HG03097 (cell line): ENCODE measurements around the gene PVALB.

Source experiments
- ATAC-seq: cut with Tn5 transposase; IDR thresholded peaks from one replicate; pipeline ENCODE4 v1.9.1; 2021; ENCODE audit not compliant: unreplicated experiment, low FRiP score

PVALB gene

DNA sequence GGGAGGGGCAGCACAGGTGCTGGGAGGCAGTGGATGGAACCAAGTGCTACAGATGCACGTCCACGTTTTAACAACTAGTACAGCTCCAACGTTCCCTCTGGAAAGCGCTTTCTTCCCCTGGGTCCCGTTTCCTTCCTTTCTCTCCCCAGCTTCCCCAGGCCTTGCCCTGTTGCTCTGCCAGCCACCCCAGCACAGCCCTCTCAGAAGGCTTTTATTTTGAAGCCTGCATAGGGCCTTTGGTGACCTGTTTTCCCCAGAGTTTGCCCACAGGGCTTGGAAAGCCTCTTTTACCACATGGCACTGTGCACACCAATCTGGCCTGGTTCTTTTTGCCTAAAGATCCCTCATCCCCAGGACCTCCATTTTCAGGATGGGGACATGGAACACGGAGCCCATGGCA is 30.1 kb upstream of the PVALB start:
- no peak for ATAC-seq

DNA sequence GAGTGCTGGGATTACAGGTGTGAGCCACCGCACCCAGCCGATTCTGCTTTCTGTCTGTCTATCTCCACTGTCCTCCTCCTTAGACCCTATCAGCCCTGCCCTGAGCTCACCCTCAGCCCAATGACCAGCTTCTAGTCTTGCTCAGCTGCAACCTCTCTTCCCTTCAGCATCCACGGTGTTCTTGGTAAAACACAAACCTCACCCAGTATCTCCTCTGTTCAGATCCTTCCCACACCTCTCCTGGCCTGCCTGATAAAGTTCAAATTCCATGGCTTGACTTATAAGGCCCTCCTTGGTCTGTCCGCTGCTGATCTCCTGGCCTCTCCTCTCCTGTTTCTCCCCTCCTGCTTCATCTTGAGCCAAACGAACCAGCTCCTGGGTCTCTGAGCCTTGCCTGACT is 29.4 kb upstream of the PVALB start:
- ATAC-seq: no peak

DNA sequence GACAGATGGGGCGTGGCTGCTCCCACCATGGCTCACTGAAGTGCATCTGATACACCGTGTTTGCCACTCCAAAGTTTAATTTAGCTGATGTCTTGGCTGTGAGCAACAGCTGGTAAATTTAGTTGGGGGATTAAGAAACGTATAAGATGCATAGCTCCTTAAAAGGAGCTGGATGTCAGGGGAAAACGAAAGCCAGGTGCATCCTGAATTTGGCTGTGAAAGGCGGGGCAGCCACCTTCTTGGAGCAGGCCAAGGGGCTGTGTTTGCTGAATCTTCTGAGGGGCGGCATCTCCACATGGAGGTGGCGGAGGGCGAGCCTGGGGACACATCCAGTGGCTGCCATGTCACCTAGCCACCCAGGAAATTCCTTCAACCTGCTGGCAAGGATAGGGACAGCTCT is 23.3 kb upstream of the PVALB start:
- no peak for ATAC-seq

DNA sequence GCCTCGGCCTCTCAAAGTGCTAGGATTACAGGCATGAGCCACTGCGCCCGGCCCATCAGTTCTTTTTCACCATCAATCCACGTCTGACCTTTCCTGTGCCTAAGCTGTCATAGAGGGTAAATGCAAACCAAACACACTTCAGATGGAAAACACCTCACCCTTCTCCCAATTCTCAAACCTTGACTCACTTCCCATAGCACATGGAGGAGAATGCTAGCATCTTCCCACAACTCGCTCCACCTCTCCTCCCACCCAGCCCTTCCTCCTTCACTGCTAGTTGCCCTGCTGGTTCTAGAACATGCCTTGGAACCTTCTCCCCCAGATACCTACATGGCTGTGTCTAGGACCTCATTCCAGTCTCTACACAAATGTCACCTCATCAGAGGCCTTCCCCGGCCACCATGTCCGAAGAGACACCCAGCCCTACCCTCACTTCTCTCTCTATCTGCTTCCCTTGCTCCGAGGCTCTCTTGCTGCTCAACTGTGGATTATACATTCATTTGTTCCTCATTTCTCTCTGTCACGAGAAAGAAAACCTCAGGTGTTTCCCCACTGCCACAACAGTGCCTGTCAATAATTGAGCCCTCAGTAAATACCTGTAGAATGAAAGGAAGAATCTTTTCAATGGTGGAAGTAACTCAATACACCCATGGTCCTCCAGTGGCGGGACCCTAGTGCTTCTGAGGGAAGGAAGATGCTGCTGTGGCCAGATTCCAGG is 22.7 kb upstream of the PVALB start:
- ATAC-seq: no peak

DNA sequence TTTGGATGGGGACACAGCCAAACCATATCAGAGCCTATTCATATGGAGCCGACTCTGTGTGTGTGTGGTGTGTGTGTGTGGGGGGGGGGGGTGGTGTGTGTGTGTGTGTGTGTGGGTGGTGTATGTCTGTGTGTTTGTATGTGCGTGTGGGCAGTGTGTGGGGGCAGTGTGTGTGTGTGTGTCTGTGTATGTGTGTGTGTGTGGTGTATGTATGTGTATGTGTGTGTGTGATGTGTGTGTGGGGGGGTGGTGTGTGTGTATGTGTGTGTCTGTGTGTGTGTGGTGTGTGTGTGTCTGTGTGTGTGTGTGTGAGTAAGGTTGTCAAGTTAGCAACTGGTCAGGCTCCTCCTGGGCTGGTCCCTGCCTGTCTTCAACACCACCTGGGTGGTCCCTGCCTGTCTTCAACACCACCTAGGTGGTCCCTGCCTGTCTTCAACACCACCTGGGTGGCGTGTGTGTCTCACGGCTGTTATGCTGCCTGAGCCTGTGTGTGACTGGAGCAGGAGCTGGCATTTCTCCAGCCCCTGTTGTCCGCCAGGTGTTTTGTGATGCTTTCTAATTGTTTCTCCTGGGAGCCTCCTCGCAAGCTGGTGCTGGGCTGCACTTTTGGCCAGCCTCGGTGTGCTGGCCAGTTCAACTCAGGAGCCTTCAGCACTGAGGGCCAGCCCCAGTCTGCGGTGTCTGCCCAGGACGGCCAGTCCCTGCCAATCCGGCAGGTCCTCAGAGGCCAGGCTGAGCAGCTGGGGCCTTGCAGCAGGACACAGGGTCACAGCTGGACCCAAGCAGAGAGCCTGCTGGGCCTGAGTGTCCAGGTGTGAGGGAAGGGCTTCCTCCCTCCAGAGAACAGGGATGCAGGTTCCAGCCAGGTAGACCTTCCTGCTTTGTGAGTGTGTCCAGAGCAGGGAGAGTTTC is 21.5 kb upstream of the PVALB start:
- no peak for ATAC-seq

DNA sequence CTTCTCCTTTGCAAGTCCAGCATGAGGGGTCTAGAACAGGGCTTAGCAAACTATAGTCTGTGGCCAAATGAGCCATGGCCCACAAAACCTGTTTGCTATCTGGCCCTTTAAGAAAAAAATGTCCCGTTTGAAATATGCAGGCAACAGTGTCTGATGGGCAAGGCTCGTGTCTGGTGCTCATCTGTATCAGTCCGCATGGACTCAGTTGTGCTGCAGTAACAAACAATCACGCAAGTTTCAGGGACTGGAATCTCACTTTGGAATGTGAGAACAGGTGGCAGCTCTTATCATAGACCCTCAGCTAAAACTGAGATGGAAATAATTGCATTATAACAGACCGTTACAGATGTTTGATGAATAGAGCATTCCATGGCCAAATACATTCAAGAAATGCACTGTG is 19.1 kb upstream of the PVALB start:
- no peak for ATAC-seq

DNA sequence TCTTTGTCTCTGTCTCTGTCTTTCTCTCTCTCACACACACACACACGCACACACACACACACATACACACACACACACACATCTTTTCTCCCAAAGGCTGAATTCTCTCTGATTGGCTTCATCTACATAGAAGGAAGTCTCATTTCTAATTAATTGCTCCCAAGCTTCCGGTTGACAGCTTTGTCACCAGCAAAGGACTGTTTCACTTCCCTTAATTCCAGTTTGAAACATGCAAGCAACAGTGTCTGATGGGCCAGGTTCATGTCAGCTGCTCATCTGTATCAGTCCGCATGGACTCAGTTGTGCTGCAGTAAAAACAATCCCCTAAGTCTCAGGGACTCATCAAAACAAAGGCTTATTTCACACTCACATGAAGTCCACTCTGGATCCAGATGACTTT is 16.2 kb upstream of the PVALB start:
- ATAC-seq: no peak

DNA sequence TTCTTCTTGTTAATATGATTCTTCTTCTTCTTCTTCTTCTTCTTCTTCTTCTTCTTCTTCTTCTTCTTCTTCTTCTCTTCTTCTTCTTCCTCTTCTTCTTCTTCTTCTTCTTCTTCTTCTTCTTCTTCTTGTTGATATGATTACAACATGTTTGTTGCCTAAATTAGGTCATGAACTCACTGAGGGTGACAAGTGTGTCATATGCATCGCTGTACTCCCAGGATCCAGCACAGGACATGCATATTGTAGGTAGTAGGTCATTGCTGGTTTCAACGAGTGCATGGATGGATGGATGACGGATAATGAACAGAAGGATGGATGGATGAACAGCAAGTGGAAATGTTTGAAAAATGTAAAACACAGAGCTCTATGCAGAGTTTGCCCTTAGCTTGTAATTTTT is 14.9 kb upstream of the PVALB start:
- ATAC-seq: no peak

DNA sequence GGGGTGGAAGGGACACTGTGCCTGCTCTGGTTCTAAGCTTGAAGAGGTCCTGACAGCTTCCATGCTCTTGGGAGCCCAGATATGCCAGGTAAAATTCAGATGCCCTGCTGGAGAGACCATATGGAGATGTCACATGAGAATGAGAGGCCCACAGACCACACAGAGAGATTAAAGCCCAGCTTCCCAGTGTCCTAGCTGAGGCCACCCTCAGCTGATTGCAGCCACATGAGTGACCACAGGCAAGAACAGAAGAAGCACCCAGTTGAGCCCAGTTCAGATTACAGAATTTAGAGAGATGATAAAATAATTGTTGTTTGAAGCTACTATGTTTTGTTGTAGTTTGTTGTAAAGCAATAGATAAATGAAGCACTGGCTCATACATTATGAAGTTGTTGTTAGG is 14.4 kb upstream of the PVALB start:
- ATAC-seq: no peak

DNA sequence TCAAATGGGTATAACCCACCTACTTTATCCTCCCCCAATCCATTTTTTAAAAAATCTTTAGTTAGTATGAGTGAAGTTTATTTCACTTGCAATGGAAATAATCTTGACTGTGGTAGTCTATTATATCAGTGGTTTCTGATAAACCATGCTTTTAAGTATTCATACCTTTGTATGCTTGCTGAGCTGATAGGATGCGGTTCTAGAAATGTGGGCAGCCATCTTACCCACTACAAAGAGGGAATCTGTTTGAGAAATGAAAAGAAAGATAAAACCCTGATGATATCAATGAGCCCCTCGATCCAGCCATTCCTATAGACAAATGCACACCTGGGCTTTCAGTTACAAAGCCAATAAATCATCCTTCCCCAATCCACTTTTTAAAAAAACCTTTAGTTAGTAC is 13.8 kb upstream of the PVALB start:
- ATAC-seq: no peak

DNA sequence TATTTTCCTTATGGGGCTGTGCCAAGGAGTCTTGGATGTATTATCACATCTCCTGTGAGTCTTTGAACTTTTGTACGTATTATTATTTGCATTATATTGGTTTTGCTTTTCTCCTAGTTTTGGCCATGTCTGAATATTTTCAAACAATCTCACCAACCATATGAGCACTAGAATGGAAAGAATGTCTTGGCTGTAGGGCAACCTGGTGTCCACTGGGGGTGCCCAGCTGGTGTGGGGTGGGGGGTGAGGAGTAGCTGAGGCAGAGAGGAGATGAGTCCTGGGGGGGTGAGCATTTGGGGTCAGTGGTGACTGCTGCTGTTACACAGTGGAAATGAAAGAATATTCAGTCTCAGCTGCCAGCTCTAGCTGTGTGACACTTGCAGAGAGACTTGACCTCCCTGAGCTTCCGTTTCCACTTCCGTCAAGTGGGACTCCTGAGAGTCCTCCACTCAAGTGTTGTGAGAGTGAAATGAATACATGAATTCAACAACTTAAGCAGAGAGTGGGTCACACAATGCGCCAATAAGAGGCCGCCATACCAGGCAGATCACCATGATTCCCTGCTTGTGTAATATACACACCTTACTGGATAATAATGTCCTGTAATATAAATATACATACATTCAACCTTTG is 12.7 kb upstream of the PVALB start:
- ATAC-seq: no peak

DNA sequence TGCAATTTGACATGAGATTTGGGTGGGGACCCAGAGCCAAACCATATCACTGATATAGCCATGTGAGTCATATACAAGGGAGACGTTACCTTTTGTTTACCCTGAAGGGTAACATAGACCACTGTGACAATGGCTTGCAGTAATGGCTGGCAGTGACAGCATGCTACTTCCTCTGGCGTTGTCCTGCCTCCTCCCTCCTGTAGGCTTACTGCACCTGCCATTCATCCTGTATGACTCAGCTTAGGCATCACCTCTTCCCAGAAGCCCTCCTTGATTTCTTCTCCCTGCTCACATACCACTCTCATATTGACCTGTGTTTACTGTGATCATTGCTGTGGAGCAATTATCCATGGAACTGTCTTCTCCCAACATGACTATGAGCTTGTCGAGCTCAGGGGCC is 12.0 kb upstream of the PVALB start:
- no peak for ATAC-seq

DNA sequence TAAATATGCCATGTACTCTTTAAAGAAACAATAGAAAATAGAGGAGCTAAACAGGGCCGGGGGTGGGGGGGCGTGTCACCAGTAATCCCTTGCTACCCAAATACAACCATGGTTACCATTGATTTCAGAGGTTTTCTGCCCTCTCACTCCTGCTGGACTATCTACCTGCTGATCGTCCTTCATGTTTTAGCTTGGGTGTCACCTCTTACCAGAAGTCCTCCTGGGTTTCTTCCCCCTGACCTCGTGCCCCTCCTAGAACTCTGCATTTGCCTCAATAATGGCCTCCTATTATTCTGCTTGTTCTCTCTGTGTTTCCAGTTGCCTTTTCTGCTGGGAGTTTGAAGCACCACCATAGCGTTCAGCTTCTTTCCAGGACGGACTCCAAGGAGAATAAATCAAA is 9.4 kb upstream of the PVALB start:
- ATAC-seq: no peak

DNA sequence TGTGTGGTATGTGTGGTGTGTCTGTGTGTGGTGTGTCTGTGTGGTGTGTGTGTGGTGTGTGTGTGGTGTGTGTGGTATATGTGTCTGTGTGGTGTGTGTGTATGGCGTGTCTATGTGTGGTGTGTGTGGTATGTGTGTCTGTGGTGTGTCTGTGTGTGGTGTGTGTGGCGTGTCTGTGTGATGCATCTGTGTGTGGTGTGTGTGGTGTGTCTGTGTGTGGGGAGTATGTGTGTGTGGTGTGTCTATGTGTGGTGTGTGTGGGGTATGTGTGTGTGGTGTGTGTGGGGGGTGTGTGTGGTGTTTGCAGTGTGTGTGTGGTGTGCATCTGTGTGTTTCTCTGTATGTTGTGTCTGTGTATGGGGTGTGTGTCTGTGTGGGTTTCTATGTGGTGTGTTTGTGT is 7.8 kb upstream of the PVALB start:
- ATAC-seq: no peak

DNA sequence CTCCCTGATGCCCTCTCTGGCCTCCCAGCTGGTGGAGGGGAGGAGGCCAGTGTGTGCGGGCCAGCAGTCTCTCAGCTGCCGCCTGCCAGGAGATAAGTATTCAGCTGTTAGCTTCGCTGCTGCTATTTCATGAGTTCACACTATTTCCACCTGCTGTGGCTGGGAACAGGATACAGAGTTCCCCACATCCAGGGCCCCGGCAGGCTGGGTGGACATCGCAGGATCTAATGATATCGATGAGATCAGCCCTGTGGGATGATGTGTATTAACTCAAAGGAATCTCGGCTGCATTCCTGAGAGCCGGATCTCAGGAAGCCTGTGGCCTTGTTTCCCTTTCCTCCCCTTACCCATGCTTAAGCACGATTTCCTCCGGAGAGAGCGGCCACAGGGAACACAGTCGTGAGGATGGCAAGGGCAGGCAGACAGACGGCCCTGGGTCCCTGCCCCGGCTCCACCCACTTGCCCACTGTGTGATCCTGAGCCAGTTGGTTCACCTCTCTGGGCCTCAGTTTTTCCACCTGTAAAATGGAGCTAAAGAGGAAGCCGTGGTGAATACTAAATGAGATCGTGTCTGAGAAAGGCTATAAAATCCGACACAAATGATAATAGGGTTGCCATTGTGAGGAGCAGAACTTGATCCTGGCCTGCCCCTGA is 6.5 kb upstream of the PVALB start:
- ATAC-seq: no peak

DNA sequence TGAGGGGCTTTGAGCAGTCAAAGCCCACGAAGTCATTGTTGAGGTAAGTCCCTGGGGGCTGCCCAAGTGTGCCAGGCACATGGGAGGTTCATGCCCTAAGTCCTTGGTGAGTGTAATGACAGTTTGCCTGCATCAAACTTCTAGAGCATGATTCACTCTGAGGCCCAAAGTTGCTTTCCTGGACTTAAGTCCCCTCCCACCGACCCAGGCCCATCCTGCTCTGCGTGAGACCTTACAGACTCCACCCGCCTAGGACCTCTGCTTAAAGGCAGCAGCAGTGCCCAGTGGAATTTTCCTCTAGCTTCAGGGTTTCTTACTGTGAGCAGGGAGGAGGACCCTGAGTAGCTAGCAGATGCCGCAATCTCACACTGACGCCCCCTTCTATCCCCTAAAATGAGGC is 5.7 kb upstream of the PVALB start:
- ATAC-seq: no peak

DNA sequence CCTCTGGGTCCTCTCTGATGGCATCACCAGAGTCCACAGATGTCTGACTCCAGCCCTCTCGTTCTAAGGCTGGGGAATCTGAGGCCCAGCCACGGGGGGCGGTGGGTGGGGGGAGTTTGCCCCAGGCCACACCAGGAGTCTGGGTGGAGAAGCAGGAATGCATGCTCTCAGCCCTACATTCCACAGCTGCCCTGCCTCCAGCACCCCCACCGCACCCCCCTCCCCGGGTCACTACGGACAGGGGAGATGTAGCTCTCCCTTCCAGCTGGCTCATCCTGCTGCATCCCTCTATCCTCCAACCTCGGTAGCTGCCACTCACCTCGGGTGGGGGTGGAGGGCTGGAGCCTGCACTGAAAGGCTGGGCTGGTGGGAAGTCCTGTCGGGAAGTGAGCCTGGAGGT is 2.3 kb upstream of the PVALB start:
- no peak for ATAC-seq

DNA sequence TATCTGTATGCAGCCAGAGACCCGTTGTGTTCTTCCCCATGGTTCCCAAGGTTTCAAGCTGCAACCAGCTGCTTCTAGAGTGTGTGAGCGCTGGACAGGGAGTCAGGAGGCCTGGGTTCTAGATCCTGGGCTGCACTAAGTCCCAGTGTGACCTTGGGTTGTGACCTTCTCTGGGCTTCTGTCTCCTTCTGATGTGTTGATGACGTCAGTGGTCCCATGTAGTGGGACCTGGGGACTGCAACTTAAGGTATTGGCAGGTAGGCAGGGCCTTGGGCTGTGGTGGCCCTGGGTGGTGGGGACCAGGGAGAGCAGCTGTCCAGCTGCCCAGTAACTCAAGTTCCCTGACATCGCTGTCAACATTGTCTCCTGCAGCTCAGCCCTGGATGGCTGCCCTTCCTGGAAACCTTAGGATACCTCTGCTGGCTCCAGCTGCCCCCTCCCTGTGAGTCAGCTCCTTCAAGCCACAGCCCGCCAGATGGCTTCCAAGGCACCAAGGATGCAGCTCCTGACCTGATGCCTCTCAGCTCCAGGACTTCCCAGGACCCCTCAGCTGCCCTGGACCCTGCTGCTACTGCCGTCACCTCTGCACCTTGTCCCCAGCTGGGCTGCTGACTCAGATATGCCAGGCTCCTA is 1.3 kb upstream of the PVALB start:
- no peak for ATAC-seq

DNA sequence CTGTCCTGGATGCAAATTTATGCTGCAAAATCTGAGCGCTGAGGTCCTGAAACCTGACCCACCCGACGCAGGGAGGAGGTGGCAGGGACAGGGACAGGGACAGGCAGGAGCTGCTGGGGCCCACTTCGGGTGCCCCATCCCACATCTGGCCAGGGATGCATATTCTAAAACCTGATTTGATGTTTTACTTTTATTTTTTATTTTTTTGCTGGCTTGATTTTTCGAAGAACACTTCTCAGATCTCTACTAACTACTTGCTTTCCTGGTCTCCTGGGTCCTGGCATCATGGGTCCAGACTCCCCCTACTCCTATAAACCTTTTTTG is 652 bp upstream of the PVALB start:
- no peak for ATAC-seq

DNA sequence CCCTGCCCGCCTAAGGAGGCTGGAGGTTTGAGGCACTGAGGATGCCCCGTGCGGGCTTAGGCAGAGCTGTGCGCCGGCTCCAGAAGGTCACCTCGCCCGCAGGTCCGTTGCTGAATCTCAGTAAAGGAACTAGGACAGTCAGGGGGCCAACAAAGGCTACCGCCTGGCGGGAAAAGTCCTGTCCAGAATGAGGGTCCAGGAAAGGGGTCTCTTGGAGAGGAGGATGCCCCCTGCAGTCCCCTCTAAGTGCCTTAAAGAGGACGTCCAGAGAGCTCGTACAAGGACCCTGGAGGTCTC is 548 bp downstream of the PVALB start:
- ATAC-seq: no peak
